Raji (cell line): ENCODE measurements around the gene MMP23B.

ENCODE experiments used
- POLR2A ChIP-seq: IDR thresholded peaks from 2 replicates; pipeline ENCODE4 v1.6.1; 2011; ENCODE audit warnings: low read depth, low read length, control low read depth; ENCODE audit not compliant: insufficient read depth

MMP23B gene

DNA sequence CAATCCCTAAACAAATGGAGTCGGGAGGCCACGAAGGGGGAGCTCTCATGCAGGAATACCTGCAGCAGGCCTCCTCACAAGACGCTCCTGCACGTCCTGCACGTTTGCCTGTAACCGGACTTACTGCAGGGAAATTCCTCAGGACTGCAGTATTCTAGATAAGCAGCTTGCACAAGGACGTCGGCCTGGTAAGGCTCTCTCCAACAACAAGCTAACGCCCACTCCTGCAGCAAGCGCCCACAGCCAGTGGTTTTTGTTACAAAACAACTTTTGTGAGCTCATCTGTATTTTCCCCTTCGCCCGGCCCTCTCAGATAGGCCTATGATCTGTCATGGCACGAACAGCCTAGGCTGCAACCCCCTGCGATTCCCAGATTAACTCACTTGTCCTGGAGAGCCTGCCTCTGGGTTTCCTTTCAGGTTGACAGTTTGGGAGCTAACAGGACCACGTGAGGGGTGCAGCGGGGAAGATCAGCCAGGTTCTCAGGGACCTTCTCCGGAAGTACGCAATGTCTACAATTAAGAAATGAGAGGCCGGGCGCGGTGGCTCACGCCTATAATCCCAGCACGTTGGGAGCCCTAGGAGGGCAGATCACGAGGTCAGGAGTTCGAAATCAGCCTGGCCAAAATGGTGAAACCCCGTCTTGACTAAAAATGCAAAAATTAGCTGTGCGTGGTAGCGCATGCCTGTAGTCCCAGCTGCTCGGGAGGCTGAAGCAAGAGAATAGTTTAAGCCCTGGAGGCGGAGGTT lies 17.6 kb upstream of the MMP23B start:
- no peak for TF ChIP-seq POLR2A

DNA sequence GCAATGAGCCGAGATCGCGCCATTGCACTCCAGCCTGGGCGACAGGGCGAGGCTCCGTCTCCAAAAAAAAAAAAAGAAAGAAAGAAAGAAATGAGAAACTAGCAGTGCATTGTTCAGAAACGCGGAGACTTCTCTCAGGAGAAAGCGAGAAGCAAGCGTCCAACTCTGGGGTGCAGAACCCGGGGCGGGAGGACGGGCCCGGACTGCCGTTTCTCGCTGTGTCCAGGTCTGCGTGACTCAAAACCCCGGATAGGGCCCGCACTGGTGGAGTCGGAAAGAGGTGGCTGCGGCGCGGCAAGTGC lies 17.1 kb upstream of the MMP23B start:
- TF ChIP-seq POLR2A, result no peak

GRCh38 chr1:1615256-1616044 lies 16.5 kb upstream of the MMP23B start, which contains the start of gene MIB2:
TSS of gene MIB2 (plus strand) at chr1:1615500. CDS start at chr1:1623453, 7,953 bp downstream.
- peak; percentile 92 for TF ChIP-seq POLR2A

- TF ChIP-seq POLR2A, result no peak
These were observed 15.8 kb upstream of the MMP23B start for GRCh38 chr1:1616045-1616790.

GRCh38 chr1:1616838-1617237 lies 15.1 kb upstream of the MMP23B start:
- no peak for TF ChIP-seq POLR2A

GRCh38 chr1:1617516-1617915 lies 14.5 kb upstream of the MMP23B start:
- TF ChIP-seq POLR2A, result no peak

DNA sequence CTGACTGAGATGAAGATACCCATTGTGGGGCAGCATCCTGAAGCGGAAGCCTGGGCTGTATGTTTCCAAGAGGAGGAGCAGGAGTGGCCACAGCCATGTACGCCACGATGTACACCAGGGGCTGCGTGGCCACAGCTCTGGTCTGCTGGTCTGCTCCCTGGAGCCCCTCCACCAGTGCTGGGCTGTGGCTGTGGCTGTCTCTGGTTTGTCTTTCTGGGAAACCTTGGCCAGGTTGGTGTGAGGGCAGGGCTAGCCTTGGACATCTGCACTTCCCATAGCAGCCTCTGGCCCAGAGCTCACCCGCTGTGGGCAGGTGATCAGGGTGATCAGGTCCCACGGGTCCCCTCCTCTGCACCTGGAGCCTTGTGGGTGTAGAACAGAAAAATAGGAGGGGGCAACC lies 14.0 kb upstream of the MMP23B start:
- TF ChIP-seq POLR2A, result no peak

DNA sequence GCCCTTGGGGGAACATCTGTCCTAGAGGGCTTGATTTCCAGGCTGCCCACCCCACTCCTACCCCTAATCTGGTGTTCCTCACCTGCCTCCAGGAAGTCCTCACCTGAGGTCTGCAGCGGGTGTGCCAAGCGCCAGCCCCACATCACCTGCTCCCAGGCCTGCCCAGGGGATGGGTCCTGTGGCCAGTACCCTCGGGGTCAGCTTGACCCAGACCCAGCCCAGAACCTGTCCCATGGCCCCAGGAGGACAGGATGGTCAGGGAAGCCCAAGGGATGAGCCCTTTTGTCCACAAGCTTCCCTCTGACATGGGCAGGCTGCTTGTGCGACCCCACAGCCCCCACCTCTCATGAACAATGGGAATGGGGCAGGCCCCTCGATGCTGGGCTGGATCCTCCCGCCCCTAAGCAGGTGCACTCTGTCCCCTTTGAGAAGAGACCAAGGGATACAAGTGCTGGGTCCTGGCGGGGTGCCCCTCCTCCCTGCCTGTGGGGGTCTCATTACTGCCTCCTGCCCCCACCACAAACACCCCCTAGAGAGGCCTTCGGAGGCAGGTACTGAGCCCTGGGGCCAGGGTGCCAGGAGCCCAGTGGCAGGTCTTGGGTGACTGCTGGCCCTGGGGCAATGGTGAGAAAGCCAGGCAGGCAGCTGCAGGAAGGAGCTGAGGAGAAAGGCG lies 13.4 kb upstream of the MMP23B start:
- no peak for TF ChIP-seq POLR2A

DNA sequence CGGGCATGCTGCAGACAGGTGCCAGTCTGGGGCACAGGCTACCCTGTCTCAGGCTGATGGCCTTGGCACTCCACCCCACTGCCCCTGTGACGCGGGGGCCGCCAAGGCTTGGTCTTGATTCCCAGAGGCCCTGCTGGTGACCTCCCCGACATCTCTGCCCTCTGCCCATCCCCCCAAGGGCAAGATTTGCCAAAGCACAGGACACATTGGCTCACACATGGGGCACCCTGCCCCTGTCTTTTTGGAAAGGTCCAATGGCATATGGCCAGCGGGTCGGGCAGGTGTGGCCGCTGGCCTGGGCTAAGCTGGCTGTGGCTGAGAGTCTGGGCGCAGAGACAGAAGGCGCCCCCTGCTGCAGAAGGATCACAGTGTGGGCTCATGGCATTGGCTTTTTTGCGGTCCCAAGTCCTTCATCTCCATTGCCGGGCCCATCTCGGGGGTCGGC lies 12.0 kb upstream of the MMP23B start:
- no peak for TF ChIP-seq POLR2A

DNA sequence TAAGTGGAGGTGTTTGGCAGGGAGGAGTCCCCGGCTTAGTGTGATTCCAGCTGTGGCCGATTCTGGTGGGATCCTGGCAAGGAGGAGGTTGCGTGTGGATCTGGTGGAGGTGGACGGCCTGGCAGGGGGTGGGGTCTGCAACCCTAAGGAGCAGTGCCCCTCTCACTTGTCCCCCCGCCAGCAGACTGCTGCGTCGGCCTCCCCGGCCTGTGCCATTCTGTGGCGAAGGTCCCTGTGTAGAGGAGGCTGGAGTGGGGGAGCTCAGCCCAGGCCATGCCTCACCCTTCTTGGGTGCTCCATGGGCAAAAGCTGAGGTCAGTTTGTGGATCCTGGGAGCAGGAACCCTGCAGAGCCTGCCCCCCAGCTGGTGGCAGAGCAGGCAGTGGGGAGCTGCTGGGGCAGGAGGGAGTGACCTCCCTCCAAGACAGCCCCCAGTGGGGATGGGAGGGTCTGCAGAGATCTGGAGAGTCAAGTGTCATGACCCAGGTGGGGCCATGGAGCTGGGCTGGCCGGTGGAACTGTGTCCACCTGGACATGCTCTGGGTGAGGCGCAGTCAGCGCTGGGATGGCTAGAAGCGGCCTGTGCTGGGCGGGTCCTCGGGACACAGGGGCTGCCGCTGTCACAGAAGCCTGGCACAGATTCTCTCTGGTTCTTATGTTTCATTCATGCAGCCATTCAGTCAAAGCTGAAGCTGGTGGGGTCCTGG lies 11.4 kb upstream of the MMP23B start:
- no peak for TF ChIP-seq POLR2A

DNA sequence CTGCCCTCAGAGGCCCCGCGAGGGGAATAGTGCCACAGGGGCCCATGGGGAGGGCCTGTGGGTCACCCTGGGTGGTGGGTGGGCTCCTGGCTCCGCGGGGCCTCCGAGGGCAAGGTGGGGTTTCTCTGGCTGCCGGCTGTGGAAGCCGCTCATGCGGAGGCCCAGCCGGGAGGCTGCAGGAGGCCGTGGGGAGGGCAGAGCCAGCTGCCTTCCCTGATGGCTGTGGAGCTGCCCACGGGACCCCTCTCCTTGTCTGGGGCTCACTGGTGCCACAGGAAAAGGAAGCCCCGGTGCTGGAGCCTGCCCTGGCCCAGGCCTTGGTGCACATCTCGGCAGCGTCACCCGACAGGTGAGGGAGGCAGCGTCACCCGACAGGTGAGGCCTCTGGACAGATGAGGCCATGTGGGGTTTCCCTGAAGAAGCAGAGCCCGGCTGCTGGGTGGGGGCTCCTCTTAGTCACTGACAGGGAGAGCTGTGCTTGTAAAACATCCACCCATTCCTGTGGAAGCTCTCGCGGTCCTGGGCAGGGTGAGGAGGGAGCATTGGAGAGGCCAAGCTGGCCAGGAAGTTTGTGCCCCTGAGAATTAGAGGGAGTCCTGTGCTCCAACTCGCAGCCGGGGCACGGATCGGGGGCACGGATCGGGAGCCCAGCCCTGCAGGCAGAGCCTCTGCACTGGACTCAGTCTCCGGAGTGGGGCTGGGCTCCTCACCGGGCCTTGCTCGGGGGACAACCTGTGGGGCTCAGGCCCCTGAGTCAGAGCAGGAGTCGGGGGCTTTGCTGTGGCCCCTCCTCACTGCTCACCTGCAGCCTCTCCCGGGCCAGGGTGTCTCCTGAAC lies 10.6 kb upstream of the MMP23B start:
- no peak for TF ChIP-seq POLR2A

- no peak for TF ChIP-seq POLR2A
These were observed 9.8 kb upstream of the MMP23B start for GRCh38 chr1:1622010-1622787.

- no peak for TF ChIP-seq POLR2A
These were observed 9.2 kb upstream of the MMP23B start for GRCh38 chr1:1622788-1623094.
